Activated CD4-positive, CD25-positive, alpha-beta regulatory T cell treated with anti-CD3 and anti-CD28 coated beads, Interleukin-2, amount 50 U/mL, for 24 hours (primary cell): ENCODE results near the gene NIF3L1.
"Not testable (repeated sequence)": the region's sequence is repeated elsewhere in the genome, so short reads cannot be mapped to it uniquely, and the experiment has no call there.

Experiments used
- ATAC-seq, 2 donors: fragments of 150-1000 bp; cut with Tn5 transposase; one replicate each; pipeline ENCODE4 v1.10.0; 2021; ENCODE audit warnings: mild to moderate bottlenecking in 1 of 2, moderate library complexity in 1 of 2

Gene NIF3L1

GRCh38 chr2:200877443-200877842 lies 11.7 kb upstream of the NIF3L1 start:
- no peak for ATAC-seq

- ATAC-seq = no peak
These were observed 10.8 kb upstream of the NIF3L1 start for GRCh38 chr2:200878289-200878880.

- ATAC-seq = not testable (repeated sequence)
These were observed 7.4 kb upstream of the NIF3L1 start for GRCh38 chr2:200881715-200882249.

GRCh38 chr2:200899482-200899881 lies 10.3 kb downstream of the NIF3L1 start:
- no peak for ATAC-seq

DNA sequence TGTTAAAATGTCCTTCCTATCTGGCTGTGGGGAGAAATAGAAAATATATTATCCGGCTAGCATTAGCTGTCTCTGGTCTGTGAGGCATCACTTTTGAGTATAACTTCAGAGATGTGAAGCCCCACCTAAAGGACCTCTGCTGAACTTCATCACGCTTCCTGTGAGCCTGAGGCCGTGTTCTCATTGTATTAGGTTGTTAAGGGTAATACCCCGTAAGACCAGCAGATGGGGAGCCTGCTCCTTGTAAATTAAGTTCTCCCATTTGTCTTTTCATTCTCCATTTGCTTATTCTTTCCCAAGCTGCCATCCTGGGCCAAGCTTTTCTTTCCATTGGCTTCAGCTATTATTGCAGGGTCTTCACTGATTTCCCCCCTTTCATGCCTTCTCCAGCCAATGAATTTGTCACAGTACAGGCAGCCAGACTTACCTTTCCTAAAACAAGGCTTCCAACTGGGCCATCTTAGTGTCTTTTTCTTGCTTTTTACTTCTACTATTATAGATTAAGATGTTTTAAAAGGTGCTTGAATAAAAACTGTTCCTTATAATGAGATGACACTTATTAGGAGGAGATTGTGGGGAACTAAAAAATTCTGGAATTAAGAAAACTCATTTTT lies 12.4 kb downstream of the NIF3L1 start:
- ATAC-seq = peak; percentile 99

DNA sequence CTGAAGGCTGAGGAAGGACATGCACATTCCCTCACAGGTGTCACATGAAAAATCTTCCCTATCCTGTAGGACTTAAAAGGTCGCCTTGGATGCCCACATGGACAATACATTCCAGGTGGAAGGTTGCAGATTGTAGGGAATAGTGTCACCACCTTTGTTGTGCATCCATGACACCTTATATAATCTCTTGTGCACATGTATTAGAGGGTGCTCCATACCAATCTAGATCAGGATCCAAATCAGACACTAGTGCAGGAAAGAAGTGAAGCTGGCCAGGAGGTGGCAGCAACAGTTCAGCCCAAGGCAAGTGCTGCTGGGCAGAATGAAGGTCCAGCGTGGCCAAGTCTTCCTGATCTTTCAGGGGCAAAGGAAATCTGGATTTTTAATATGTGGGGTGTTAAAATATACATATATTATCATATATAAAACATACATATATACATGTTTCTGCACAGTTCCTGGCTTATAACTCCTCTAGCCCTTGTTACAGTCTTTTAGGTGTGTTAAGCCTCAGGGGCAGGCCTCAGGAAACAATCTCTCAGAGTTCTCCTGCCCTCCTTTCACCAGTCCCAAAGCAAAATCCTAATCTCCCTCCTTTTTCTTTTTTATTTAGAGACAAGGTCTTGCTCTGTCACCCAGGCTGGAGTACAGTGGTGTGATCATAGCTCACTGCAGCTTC lies 16.6 kb downstream of the NIF3L1 start:
- peak; percentile 41 to 57 for ATAC-seq

DNA sequence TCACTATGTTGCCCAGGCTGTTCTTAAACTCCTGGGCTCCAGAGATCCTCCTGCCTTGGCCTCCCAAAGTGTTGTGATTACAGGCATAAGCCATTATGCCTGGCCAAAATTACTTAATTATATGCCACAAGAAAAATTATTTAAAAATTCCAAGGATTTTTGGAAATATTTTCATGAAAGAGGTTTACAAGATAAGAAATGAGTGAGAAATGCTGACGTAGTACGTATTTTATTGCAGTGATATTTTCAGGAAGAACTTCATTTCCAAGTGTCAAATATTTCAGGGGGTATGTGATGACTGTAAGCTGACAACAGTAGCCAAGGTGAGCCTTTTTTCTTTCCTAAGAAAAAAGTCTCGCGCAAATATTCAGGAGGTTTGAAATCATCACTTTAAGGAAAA lies 20.8 kb downstream of the NIF3L1 start:
- no peak for ATAC-seq

GRCh38 chr2:200913654-200914053 lies 24.5 kb downstream of the NIF3L1 start:
- ATAC-seq = no peak

DNA sequence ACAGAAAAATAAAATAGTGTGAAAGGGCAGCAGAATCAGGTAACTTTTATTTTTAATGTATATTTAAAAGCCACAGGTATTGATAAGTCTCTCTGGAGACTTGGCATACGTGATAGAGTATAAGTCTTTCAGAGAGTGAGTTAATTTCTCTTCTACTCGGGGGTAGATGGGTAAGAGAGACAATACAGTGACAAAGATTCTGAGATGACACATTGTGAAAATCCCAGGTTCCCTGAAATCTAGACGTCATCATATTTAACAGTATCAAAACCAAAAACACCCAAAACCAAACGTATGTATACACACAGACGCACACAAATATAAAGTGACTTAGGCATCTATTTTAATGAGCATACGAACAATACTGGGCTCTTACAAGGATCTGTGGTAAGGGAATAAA lies 33.3 kb downstream of the NIF3L1 start:
- ATAC-seq = peak; percentile 98

GRCh38 chr2:200929334-200930249 lies 40.4 kb downstream of the NIF3L1 start:
- ATAC-seq = peak; percentile 92 to 95

- ATAC-seq = peak in 1 of 2 donors; percentile 19
These were observed 41.9 kb downstream of the NIF3L1 start for GRCh38 chr2:200930947-200931626.

DNA sequence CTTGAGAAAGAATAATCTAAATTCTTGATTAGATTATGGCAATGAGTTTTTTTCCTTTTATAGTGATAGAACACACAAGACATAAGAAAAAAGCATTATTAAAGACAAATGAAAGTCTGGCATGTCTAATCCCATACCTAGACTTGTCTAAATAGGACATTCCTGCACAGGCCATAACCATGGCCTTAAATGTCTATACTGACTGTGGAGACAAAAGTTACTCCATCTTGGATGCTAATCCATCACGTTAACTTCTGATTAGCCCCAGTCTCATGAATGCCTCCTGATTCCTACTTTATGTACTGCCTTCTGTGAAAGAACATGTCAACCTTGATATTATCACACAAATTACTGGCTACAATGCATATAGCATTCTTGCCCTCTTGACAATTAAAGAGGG lies 50.7 kb downstream of the NIF3L1 start:
- ATAC-seq = no peak

- no peak for ATAC-seq
These were observed 54.4 kb downstream of the NIF3L1 start for GRCh38 chr2:200943527-200944105.

- peak; percentile 87 to 89 for ATAC-seq
These were observed 55.6 kb downstream of the NIF3L1 start for GRCh38 chr2:200944467-200945394.

- ATAC-seq = no peak
These were observed 56.2 kb downstream of the NIF3L1 start for GRCh38 chr2:200945395-200945729.

- no peak for ATAC-seq
These were observed 61.2 kb downstream of the NIF3L1 start for GRCh38 chr2:200950378-200950777.
